Ovary (tissue), 3 donors: ENCODE measurements around the gene ANO8.

Source experiments
- CTCF ChIP-seq, 3 donors: fragments of 450-650 bp in 2 of 3; fragments of 200-600 bp in 1 of 3; IDR thresholded peaks; one replicate each; pipeline versions ENCODE4 v1.5.1 to v1.8.0; 2016 to 2022; ENCODE audit warnings: antibody characterized with exemption in 3 of 3, mild to moderate bottlenecking in 1 of 3
- EP300 ChIP-seq: sonication (generic); formaldehyde crosslinking; IDR thresholded peaks from one replicate; pipeline ENCODE4 v1.6.1; 2017; ENCODE audit warnings: antibody characterized with exemption
- POLR2A ChIP-seq: fragments of 450-650 bp; IDR thresholded peaks from one replicate; pipeline ENCODE4 v1.6.1; 2017; ENCODE audit warnings: antibody characterized with exemption, mild to moderate bottlenecking, moderate library complexity
- donor health status: DM: no; HTN: no; CAD: no.

GRCh38 chr19:17309965-17310461, 24.6 kb downstream of the ANO8 start:
- TF ChIP-seq POLR2A (no peak), CTCF (IDR thresholded peaks at IDR 0.05) (no peak), EP300 (no peak)
